Endothelial cell (in vitro differentiated cells): ENCODE results near the gene C6orf89. TPM values are rescaled to one million over a fixed set of nuclear protein-coding genes. Genes with fewer than 3 reads are reported as not detected.
A peak's percentile ranks its signal among the peaks of the same experiment; 100 is the strongest.

Experiments used
- DNase-seq: peaks from one replicate; pipeline ENCODE4 v3.0.0; 2021; ENCODE audit warnings: low spot score
- H3K27ac Mint-ChIP-seq: one replicate; pipeline ENCODE4 v1.8.0; 2021; ENCODE audit warnings: mixed read lengths, inconsistent platforms; ENCODE audit not compliant: unreplicated experiment
- H3K27me3 Mint-ChIP-seq: one replicate; pipeline ENCODE4 v1.8.0; 2021; ENCODE audit warnings: mild to moderate bottlenecking, moderate library complexity, mixed read lengths, inconsistent platforms; ENCODE audit not compliant: unreplicated experiment
- H3K36me3 Mint-ChIP-seq: one replicate; pipeline ENCODE4 v1.8.0; 2021; ENCODE audit warnings: mild to moderate bottlenecking, low read depth, mixed read lengths, inconsistent platforms; ENCODE audit not compliant: unreplicated experiment
- H3K4me1 Mint-ChIP-seq: one replicate; pipeline ENCODE4 v1.8.0; 2021; ENCODE audit warnings: mild to moderate bottlenecking, mixed read lengths, inconsistent platforms; ENCODE audit not compliant: unreplicated experiment
- H3K4me3 Mint-ChIP-seq: one replicate; pipeline ENCODE4 v1.8.0; 2021; ENCODE audit warnings: mild to moderate bottlenecking, mixed read lengths, inconsistent platforms; ENCODE audit not compliant: unreplicated experiment
- H3K9me3 Mint-ChIP-seq: one replicate; pipeline ENCODE4 v1.8.0; 2021; ENCODE audit warnings: mixed read lengths, inconsistent platforms; ENCODE audit not compliant: unreplicated experiment
- CTCF ChIP-seq: fragments of 200-600 bp; sonication (generic); IDR thresholded peaks from one replicate; pipeline ENCODE4 v1.5.0; 2021; ENCODE audit warnings: antibody characterized with exemption; ENCODE audit not compliant: unreplicated experiment
- total RNA-seq: library from RNA; stranded (reverse); fragmentation: NEBNext Ultra II Directional; extraction: Animal tissue kit (Norgen Biotek cat#: 25700); gene quantifications from one replicate; pipeline ENCODE4 v1.2.1, GENCODE V29; 2021; ENCODE audit not compliant: unreplicated experiment

Gene C6orf89
- total RNA-seq, 1 donor from 2014 or later, result 43.2 TPM

DNA sequence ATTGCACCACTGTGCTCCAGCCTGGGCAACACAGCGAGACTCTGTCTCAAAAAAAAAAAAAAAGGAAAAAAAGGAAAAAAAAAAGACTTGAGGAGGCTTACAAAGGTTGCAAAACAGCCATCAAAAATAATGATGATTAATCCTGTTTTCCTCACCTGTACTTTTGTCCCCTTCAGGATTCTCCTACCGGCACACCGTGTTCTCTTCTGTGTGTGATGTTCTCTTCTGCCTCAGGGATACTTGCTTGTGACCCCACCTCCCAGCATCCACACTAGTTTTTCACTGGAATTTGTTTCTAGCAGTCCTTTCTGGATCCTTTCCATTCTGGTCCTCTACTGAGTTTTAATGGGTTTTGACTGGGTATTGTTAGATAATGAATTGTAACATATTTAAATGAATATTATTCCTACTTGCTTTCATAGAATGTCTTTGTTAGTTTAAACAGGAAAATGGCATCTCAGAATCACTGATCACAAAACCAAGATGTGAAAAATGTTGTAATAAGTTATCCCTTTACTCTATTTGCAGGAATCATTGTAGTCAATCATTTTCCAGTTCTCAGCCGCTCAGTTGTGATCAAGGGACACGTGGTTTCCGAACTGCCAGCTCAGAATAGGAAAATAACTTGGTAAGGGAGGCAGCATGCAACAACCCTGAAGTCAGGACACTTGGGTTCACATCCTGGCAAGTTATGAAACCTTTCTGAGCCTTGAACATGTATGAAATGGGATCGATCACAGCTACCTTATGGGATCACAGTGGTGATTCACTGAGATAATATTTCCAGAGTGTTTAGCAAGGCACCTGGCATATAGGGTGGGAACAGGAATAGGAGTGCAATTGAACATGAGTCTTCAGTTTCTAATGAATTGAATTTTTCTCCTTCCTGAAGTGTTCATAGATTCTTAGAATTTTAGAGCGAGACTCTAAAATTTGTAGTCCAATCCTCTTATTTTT, 8.5 kb downstream of the C6orf89 start:
- no peak for DNase-seq
- Mint-ChIP-seq H3K36me3 (peaks cover 4% of the 10 kb centered on the region), H3K9me3 (no peaks in the 10 kb centered on the region), H3K27ac (peak overlapping the region; percentile 57), H3K27me3 (no peaks in the 10 kb centered on the region), H3K4me3 (no peak overlapping the region), H3K4me1 (peaks cover 7% of the 10 kb centered on the region)
- TF ChIP-seq CTCF, result no peak

DNA sequence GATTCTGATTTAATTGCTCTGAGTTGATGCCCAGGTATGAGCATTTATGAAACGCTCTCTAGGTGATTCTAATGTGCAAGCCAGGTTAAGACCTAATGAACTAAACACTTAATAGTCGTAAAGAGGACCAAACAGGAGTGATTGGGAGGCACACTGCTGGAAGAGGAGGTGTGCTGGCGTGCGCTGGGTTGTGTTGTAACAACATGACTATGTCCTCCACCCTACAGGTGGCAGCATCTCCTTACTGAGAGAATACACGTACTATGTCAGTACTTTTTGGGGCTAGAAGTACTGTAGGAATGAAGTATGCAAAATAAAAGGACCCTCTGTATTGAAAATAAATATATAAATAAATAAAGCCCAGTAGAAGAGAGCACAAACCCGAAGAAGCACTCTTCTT, 11.9 kb downstream of the C6orf89 start:
- Mint-ChIP-seq H3K4me1 (peaks cover 9% of the 10 kb centered on the region), H3K9me3 (no peaks in the 10 kb centered on the region), H3K27me3 (no peaks in the 10 kb centered on the region), H3K36me3 (peaks cover 9% of the 10 kb centered on the region), H3K27ac (no peak overlapping the region), H3K4me3 (no peak overlapping the region)
- peak; percentile 21 for TF ChIP-seq CTCF
- DNase-seq, result peak; percentile 42

GRCh38 chr6:36904114-36904513, 18.4 kb downstream of the C6orf89 start:
- H3K27me3 Mint-ChIP-seq, result no peaks in the 10 kb centered on the region

DNA sequence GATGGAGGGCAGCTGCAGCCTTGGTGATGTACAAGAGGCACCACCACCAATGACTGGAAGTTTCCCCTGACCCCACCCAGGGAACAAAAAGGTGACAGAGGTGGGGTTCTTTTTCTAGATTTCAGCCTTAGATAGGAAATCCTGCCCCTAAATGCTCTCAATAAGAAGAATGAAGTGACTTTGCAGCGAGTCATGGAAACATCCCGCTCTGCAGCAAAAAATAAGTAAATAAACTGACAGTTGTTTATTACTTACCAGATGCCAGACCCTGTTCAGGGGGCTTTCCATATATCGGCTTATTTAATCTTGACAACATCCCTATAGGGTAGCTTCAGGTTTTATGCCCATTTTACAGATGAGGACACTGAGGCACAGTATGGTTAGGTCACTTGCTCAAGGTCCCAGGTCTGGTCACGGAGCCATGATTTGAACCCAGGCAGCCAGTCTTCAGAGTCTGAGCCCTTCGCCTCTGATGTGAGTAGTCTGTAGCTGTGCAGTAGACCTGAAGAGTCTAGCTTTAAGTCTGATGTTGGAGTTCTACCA, 19.2 kb downstream of the C6orf89 start:
- DNase-seq, result no peak
- Mint-ChIP-seq H3K36me3 (peaks cover 18% of the 10 kb centered on the region), H3K27me3 (no peaks in the 10 kb centered on the region), H3K4me1 (peaks cover 54% of the 10 kb centered on the region), H3K9me3 (no peaks in the 10 kb centered on the region), H3K4me3 (no peak overlapping the region), H3K27ac (no peak overlapping the region)
- no peak for TF ChIP-seq CTCF

More at GRCh38 chr6:36904114-36904513, 18.4 kb downstream of the C6orf89 start:
- Mint-ChIP-seq H3K36me3 (peaks cover 18% of the 10 kb centered on the region), H3K4me3 (no peak overlapping the region), H3K27ac (peak overlapping the region; percentile 40), H3K4me1 (peaks cover 54% of the 10 kb centered on the region), H3K9me3 (no peaks in the 10 kb centered on the region)
- TF ChIP-seq CTCF, result no peak
- DNase-seq, result no peak
